ENCODE data around the gene FAM210B.
A peak's percentile ranks its signal among the peaks of the same experiment; 100 is the strongest.
"Not testable (repeated sequence)": the region's sequence is repeated elsewhere in the genome, so short reads cannot be mapped to it uniquely, and the experiment has no call there.

Gene FAM210B

GRCh38 chr20:56328861-56329260, 29.9 kb upstream of the FAM210B start:
- TF ChIP-seq CTCF (IDR thresholded peaks at IDR 0.05; ENCODE audit: low read depth, low read length), result no peak

GRCh38 chr20:56336709-56337108, 22.1 kb upstream of the FAM210B start:
- not testable (repeated sequence) for H3K4me3 ChIP-seq (ENCODE audit: low read depth, low read length)

More at GRCh38 chr20:56328861-56329260, 29.9 kb upstream of the FAM210B start:
- no peak overlapping the region for H3K4me3 ChIP-seq (ENCODE audit: low read depth, low read length)

- no peak for TF ChIP-seq CTCF (IDR thresholded peaks at IDR 0.05; ENCODE audit: low read depth, low read length)
- H3K4me3 ChIP-seq (ENCODE audit: low read depth, low read length), result no peak overlapping the region
Observed at GRCh38 chr20:56342783-56343182, 16.0 kb upstream of the FAM210B start.

- H3K4me3 ChIP-seq (ENCODE audit: low read depth, low read length), result peak overlapping the region; percentile 29; the same call in 1 of the 2 replicates
- TF ChIP-seq CTCF (IDR thresholded peaks at IDR 0.05; ENCODE audit: low read depth, low read length), result peak; percentile 60
Observed at GRCh38 chr20:56343861-56344381, 14.9 kb upstream of the FAM210B start.

- no peak overlapping the region for H3K4me3 ChIP-seq (ENCODE audit: low read depth, low read length)
- TF ChIP-seq CTCF (IDR thresholded peaks at IDR 0.05; ENCODE audit: low read depth, low read length), result no peak
Observed at GRCh38 chr20:56345911-56346310, 12.9 kb upstream of the FAM210B start.

- no peak overlapping the region for H3K4me3 ChIP-seq (ENCODE audit: low read depth, low read length)
- TF ChIP-seq CTCF (IDR thresholded peaks at IDR 0.05; ENCODE audit: low read depth, low read length), result no peak
Observed at GRCh38 chr20:56347628-56348304, 11.0 kb upstream of the FAM210B start.

- H3K4me3 ChIP-seq (ENCODE audit: low read depth, low read length), result no peak overlapping the region
- no peak for TF ChIP-seq CTCF (IDR thresholded peaks at IDR 0.05; ENCODE audit: low read depth, low read length)
Observed at GRCh38 chr20:56348305-56348693, 10.5 kb upstream of the FAM210B start.

GRCh38 chr20:56348746-56349145, 10.0 kb upstream of the FAM210B start:
- no peak for TF ChIP-seq CTCF (IDR thresholded peaks at IDR 0.05; ENCODE audit: low read depth, low read length)
- no peak overlapping the region for H3K4me3 ChIP-seq (ENCODE audit: low read depth, low read length)

Measured in WI38 (cell line).